Caco-2 (cell line): ENCODE data around the gene UNC13C. TPM values are rescaled to one million over a fixed set of nuclear protein-coding genes. Genes with fewer than 3 reads are reported as not detected.

Source experiments
- BruUV-seq: library from RNA; stranded (reverse); fragments of 400-500 nt; replicated peaks from 2 replicates; lab custom pipeline; 2021; lab: Mats Ljungman, UMichigan
- CTCF ChIA-PET: fragments of 300-600 bp; sonication (Branson Sonifier 250); formaldehyde crosslinking; loops from one replicate; lab custom pipeline; 2022; ENCODE audit warnings: antibody characterized with exemption; lab: Charles Lee
- POLR2A ChIA-PET: fragments of 300-600 bp; sonication (Branson Sonifier 250); formaldehyde crosslinking; loops from one replicate; lab custom pipeline; 2022; ENCODE audit warnings: antibody characterized with exemption; lab: Charles Lee
- DNase-seq, 2 experiments: peaks; one replicate each; pipeline versions ENCODE4 v3.0.0 to v3.0.0-alpha.2; 2020 to 2022
- H3K27me3 ChIP-seq: replicated peaks from 2 replicates; pipeline ENCODE4 v1.6.0; 2011; ENCODE audit warnings: low read length; ENCODE audit not compliant: control insufficient read depth, insufficient read depth
- H3K36me3 ChIP-seq: 2 replicates; pipeline ENCODE4 v1.5.1; 2011; ENCODE audit warnings: low read length; ENCODE audit not compliant: control insufficient read depth, insufficient read depth
- H3K4me1 ChIP-seq: fragments of 250-450 bp; sonication (Bioruptor Pico); 2 replicates; pipeline ENCODE4 v1.5.1; 2020; ENCODE audit warnings: mild to moderate bottlenecking
- H3K4me3 ChIP-seq: 2 replicates; pipeline ENCODE4 v1.5.1; 2011; ENCODE audit warnings: low read depth, mild to moderate bottlenecking, control low read depth, low read length
- H3K9me3 ChIP-seq: fragments of 250-450 bp; sonication (Bioruptor Pico); 2 replicates; pipeline ENCODE4 v1.5.1; 2020; ENCODE audit warnings: mild to moderate bottlenecking, moderate library complexity
- H3K27ac Mint-ChIP-seq: one replicate; pipeline ENCODE4 v1.8.0; 2022; ENCODE audit warnings: mixed read lengths; ENCODE audit not compliant: unreplicated experiment
- H3K27me3 Mint-ChIP-seq: one replicate; pipeline ENCODE4 v1.8.0; 2022; ENCODE audit warnings: mixed read lengths; ENCODE audit not compliant: insufficient read depth, unreplicated experiment
- H3K36me3 Mint-ChIP-seq: one replicate; pipeline ENCODE4 v1.8.0; 2022; ENCODE audit warnings: mild to moderate bottlenecking, mixed read lengths; ENCODE audit not compliant: insufficient read depth, unreplicated experiment
- H3K4me1 Mint-ChIP-seq: one replicate; pipeline ENCODE4 v1.8.0; 2022; ENCODE audit warnings: low read depth, mixed read lengths; ENCODE audit not compliant: unreplicated experiment
- H3K4me3 Mint-ChIP-seq: one replicate; pipeline ENCODE4 v1.8.0; 2022; ENCODE audit warnings: mild to moderate bottlenecking, moderate library complexity, mixed read lengths; ENCODE audit not compliant: unreplicated experiment
- H3K9me3 Mint-ChIP-seq: one replicate; pipeline ENCODE4 v1.8.0; 2022; ENCODE audit warnings: mixed read lengths; ENCODE audit not compliant: unreplicated experiment
- CTCF ChIP-seq, 2 experiments: fragments of 200-600 bp in 1 of 2; IDR thresholded peaks; 1 replicate in 1 of 2; 2 replicates in 1 of 2; pipeline versions ENCODE4 v1.5.1 to v1.8.0; 2011 to 2022; ENCODE audit warnings: antibody characterized with exemption in 1 of 2, control low read depth in 1 of 2, inconsistent platforms in 1 of 2, low read depth in 1 of 2, low read length in 1 of 2, mild to moderate bottlenecking in 1 of 2, moderate library complexity in 1 of 2; ENCODE audit not compliant: insufficient read depth in 1 of 2, severe bottlenecking in 1 of 2, unreplicated experiment in 1 of 2
- intact Hi-C: fragments of 100-400 bp; cut with micrococcal nuclease; formaldehyde crosslinking; loops from one replicate; pipeline ENCODE4 v1.10.0; 2022; ENCODE audit not compliant: unreplicated experiment
- total RNA-seq: library from RNA; stranded (reverse); gene quantifications from 2 replicates; pipeline ENCODE4 v1.2.3, GENCODE V29; 2022

UNC13C gene
- total RNA-seq, 1 experiment from 2014 or later: 2.9 TPM

- no peaks in the 10 kb centered on the region for H3K4me1 Mint-ChIP-seq
- no peaks in the 10 kb centered on the region for H3K27me3 Mint-ChIP-seq
- no peak overlapping the region for H3K4me3 ChIP-seq
- no TSS peak for BruUV-seq
- H3K36me3 ChIP-seq: no peaks in the 10 kb centered on the region
- no peaks in the 10 kb centered on the region for H3K27me3 ChIP-seq
- H3K9me3 ChIP-seq: no peaks in the 10 kb centered on the region
- no peak for TF ChIP-seq CTCF (IDR thresholded peaks at IDR 0.05; ENCODE audit: insufficient read depth in 1 of 2, low read depth in 1 of 2, low read length in 1 of 2, severe bottlenecking in 1 of 2, unreplicated experiment in 1 of 2)
- no peaks in the 10 kb centered on the region for H3K36me3 Mint-ChIP-seq
- H3K4me1 ChIP-seq: no peaks in the 10 kb centered on the region
- no peak overlapping the region for H3K4me3 Mint-ChIP-seq
- DNase-seq: no peak
- no peak overlapping the region for H3K27ac Mint-ChIP-seq
- intact Hi-C loops: no loop called here
- no peaks in the 10 kb centered on the region for H3K9me3 Mint-ChIP-seq
- CTCF ChIA-PET: interaction anchor here (0.7 kb wide), 1 partner anchor 623 kb away, joined by 3 read pairs; no protein-coding TSS in a partner anchor
- POLR2A ChIA-PET: no interaction called here
These were observed 615.9 kb downstream of the UNC13C start for GRCh38 chr15:54594115-54594514.

GRCh38 chr15:54599386-54599785, 621.1 kb downstream of the UNC13C start:
- no peaks in the 10 kb centered on the region for H3K27me3 ChIP-seq
- H3K27me3 Mint-ChIP-seq: no peaks in the 10 kb centered on the region
- no peak overlapping the region for H3K4me3 Mint-ChIP-seq
- no peaks in the 10 kb centered on the region for H3K36me3 ChIP-seq
- TF ChIP-seq CTCF (IDR thresholded peaks at IDR 0.05; ENCODE audit: insufficient read depth in 1 of 2, low read depth in 1 of 2, low read length in 1 of 2, severe bottlenecking in 1 of 2, unreplicated experiment in 1 of 2): no peak
- CTCF ChIA-PET: no interaction called here
- intact Hi-C loops: no loop called here
- no peaks in the 10 kb centered on the region for H3K9me3 ChIP-seq
- no peak overlapping the region for H3K4me3 ChIP-seq
- no peak overlapping the region for H3K27ac Mint-ChIP-seq
- POLR2A ChIA-PET: no interaction called here
- H3K4me1 Mint-ChIP-seq: no peaks in the 10 kb centered on the region
- no peaks in the 10 kb centered on the region for H3K4me1 ChIP-seq
- no peaks in the 10 kb centered on the region for H3K36me3 Mint-ChIP-seq
- no peaks in the 10 kb centered on the region for H3K9me3 Mint-ChIP-seq
- DNase-seq: no peak
- BruUV-seq: no TSS peak

GRCh38 chr15:54605043-54605442, 626.8 kb downstream of the UNC13C start:
- TF ChIP-seq CTCF (IDR thresholded peaks at IDR 0.05; ENCODE audit: insufficient read depth in 1 of 2, low read depth in 1 of 2, low read length in 1 of 2, severe bottlenecking in 1 of 2, unreplicated experiment in 1 of 2): no peak
- H3K9me3 ChIP-seq: no peaks in the 10 kb centered on the region
- H3K27me3 ChIP-seq: no peaks in the 10 kb centered on the region
- H3K36me3 ChIP-seq: no peaks in the 10 kb centered on the region
- intact Hi-C loops: no loop called here
- Mint-ChIP-seq H3K27ac (no peak overlapping the region), H3K27me3 (no peaks in the 10 kb centered on the region), H3K4me1 (no peaks in the 10 kb centered on the region), H3K36me3 (no peaks in the 10 kb centered on the region), H3K9me3 (no peaks in the 10 kb centered on the region), H3K4me3 (no peak overlapping the region)
- no peak overlapping the region for H3K4me3 ChIP-seq
- ChIA-PET POLR2A (no interaction called here), CTCF (no interaction called here)
- BruUV-seq: no TSS peak
- H3K4me1 ChIP-seq: no peaks in the 10 kb centered on the region
- no peak for DNase-seq
